Body of pancreas (tissue), 4 donors: ENCODE data around the gene PLPPR1.

Experiments
- POLR2A ChIP-seq, 3 donors: fragments of 450-650 bp; IDR thresholded peaks; one replicate each; pipeline ENCODE4 v1.6.1; 2016; ENCODE audit warnings: antibody characterized with exemption in 3 of 3, mild to moderate bottlenecking in 2 of 3
- TF ChIP-seq, protein P1 (sequence below), 7 experiments: fragments of 450-650 bp in 4 of 7; fragments of 200-600 bp in 3 of 7; sonication (generic) in 3 of 7; IDR thresholded peaks; one replicate each; pipeline ENCODE4 v1.5.1; 2016 to 2019; ENCODE audit warnings: antibody characterized with exemption in 7 of 7

DNA sequence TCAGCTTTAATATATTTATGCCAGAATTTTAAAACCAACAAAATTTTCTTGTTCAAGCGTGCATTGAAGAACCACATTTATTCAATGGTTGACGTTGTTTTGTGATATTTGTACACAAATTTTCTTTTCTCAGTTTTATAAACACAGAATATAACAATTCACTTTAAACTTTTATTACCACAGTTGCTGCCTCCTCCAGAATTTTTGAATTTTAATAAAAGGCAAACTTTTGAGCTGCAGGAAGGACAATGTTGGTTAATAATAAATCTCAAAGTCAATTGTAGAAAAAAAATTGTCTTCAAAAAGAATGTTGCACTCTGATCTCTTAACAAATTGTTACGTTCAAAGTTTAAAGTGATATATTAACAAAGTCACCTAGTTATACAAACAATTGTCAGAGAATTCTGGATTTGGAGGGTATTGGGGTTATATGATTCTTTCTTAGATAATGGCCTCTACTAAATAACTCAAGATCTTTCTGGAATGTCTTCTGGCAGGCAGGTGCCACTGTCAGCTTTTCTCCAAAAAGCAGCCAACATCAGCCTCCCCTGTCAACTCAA, 295.8 kb downstream of the PLPPR1 start:
- TF ChIP-seq POLR2A (IDR thresholded peaks at IDR 0.05) = no peak
- TF ChIP-seq, protein P1, sequence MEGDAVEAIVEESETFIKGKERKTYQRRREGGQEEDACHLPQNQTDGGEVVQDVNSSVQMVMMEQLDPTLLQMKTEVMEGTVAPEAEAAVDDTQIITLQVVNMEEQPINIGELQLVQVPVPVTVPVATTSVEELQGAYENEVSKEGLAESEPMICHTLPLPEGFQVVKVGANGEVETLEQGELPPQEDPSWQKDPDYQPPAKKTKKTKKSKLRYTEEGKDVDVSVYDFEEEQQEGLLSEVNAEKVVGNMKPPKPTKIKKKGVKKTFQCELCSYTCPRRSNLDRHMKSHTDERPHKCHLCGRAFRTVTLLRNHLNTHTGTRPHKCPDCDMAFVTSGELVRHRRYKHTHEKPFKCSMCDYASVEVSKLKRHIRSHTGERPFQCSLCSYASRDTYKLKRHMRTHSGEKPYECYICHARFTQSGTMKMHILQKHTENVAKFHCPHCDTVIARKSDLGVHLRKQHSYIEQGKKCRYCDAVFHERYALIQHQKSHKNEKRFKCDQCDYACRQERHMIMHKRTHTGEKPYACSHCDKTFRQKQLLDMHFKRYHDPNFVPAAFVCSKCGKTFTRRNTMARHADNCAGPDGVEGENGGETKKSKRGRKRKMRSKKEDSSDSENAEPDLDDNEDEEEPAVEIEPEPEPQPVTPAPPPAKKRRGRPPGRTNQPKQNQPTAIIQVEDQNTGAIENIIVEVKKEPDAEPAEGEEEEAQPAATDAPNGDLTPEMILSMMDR (IDR thresholded peaks at IDR 0.05) = no peak
